Endodermal cell (in vitro differentiated cells): Measurements from ENCODE around the gene CDK4. TPM values are rescaled to one million over a fixed set of nuclear protein-coding genes. Genes with fewer than 3 reads are reported as not detected.

Experiments
- DNase-seq: peaks from one replicate; pipeline ENCODE4 v3.0.0-alpha.2; 2017
- H3K27ac ChIP-seq: 2 replicates; pipeline ENCODE4 v1.5.1; 2013; ENCODE audit warnings: mild to moderate bottlenecking, low read depth, low read length, moderate library complexity
- H3K27me3 ChIP-seq: 2 replicates; pipeline ENCODE4 v1.6.1; 2013; ENCODE audit warnings: mild to moderate bottlenecking, low read length, moderate library complexity; ENCODE audit not compliant: insufficient read depth, control insufficient read depth, poor library complexity, severe bottlenecking
- H3K36me3 ChIP-seq: 2 replicates; pipeline ENCODE4 v1.7.0; 2013; ENCODE audit warnings: mild to moderate bottlenecking, low read length, moderate library complexity; ENCODE audit not compliant: control insufficient read depth, insufficient read depth
- H3K4me1 ChIP-seq: one replicate; pipeline ENCODE4 v1.7.0; 2013; ENCODE audit warnings: low read length; ENCODE audit not compliant: control insufficient read depth, insufficient read depth
- H3K4me3 ChIP-seq: 2 replicates; pipeline ENCODE4 v1.5.1; 2013; ENCODE audit warnings: mild to moderate bottlenecking, low read length, moderate library complexity
- H3K9ac ChIP-seq: 2 replicates; pipeline ENCODE4 v1.6.1; 2013; ENCODE audit warnings: mild to moderate bottlenecking, low read length, moderate library complexity; ENCODE audit not compliant: poor library complexity, severe bottlenecking; ENCODE audit errors: extremely low read depth
- H3K9me3 ChIP-seq: 2 replicates; pipeline ENCODE4 v1.6.1; 2013; ENCODE audit warnings: mild to moderate bottlenecking, low read length, moderate library complexity; ENCODE audit not compliant: control insufficient read depth
- H3K27ac Mint-ChIP-seq: 2 replicates; pipeline ENCODE4 v1.8.0; 2020; ENCODE audit warnings: mixed read lengths
- H3K27me3 Mint-ChIP-seq: 2 replicates; pipeline ENCODE4 v1.8.0; 2021; ENCODE audit warnings: mild to moderate bottlenecking, mixed read lengths; ENCODE audit not compliant: insufficient read depth
- H3K36me3 Mint-ChIP-seq: 2 replicates; pipeline ENCODE4 v1.8.0; 2020; ENCODE audit warnings: low read depth, mixed read lengths
- H3K4me1 Mint-ChIP-seq: 2 replicates; pipeline ENCODE4 v1.8.0; 2020; ENCODE audit warnings: mixed read lengths
- H3K4me3 Mint-ChIP-seq: 2 replicates; pipeline ENCODE4 v1.8.0; 2020; ENCODE audit warnings: mild to moderate bottlenecking, moderate library complexity, mixed read lengths
- H3K9me3 Mint-ChIP-seq: 2 replicates; pipeline ENCODE4 v1.8.0; 2020; ENCODE audit warnings: mild to moderate bottlenecking, mixed read lengths
- CTCF ChIP-seq: fragments of 200-600 bp; sonication (generic); conservative IDR thresholded peaks from 2 replicates; pipeline ENCODE4 v1.5.0; 2021; ENCODE audit warnings: antibody characterized with exemption, mild to moderate bottlenecking
- whole genome bisulfite sequencing, 2 experiments: methylation state at CpG; one replicate each; pipeline versions ENCODE4 v1.1.5 to v1.1.7; 2013; ENCODE audit warnings: missing lambda C conversion rate in 2 of 2, mixed read lengths in 1 of 2; ENCODE audit not compliant: insufficient coverage in 1 of 2, insufficient read length in 1 of 2; 5-methylcytosine and 5-hydroxymethylcytosine counted together
- total RNA-seq, 2 donors: library from RNA; stranded (reverse); fragmentation: NEBNext Ultra II Directional in 1 of 2; extraction: Animal tissue kit (Norgen Biotek cat#: 25700) in 1 of 2; gene quantifications; 2 replicates in 1 of 2; 3 replicates in 1 of 2; pipeline ENCODE4 v1.2.1, GENCODE V29; 2021

Gene CDK4
- total RNA-seq, 2 donors from 2014 or later, result 144 to 186 TPM

DNA sequence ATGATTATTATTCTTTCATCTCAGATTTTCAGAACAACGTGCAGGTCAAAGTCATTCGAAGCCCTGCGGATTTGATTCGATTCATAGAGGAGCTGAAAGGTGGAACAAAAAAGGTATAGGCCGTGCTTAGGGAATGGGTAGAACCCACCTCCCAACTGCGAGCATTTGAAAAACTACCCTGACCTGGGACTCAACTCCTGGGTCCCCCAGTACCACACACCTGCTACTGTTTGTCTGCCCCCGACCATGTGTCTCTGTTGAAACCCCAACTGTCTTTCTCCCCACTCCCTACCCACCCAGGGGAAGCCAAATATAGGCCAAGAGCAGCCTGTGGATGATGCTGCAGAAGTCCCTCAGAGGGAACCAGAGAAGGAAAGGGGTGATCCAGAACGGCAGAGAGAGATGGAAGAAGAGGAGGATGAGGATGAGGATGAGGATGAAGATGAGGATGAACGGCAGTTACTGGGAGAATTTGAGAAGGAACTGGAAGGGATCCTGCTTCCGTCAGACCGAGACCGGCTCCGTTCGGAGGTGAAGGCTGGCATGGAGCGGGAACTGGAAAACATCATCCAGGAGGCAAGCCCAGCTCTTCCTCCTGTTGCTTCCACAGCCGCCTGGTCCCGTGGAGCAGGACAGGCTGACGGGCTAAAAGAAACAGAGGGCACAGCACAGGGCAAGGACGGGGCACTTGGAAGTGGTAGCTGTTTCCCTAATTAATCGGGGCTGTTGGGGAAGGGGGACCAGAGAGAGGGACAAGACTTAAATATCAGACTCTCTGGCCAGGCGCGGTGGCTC is 34.1 kb downstream of the CDK4 start:
- no peak overlapping the region for H3K27ac Mint-ChIP-seq
- WGBS, 2 experiments, result 94 to 97% methylated on average over 19 to 22 of the region's 22 CpGs
- H3K4me3 Mint-ChIP-seq, result no peak overlapping the region
- Histone ChIP-seq H3K9me3 (no peaks in the 10 kb centered on the region), H3K4me3 (no peak overlapping the region), H3K36me3 (peaks cover 27% of the 10 kb centered on the region), H3K27ac (no peak overlapping the region), H3K9ac (no peak overlapping the region), H3K27me3 (peaks cover 5% of the 10 kb centered on the region), H3K4me1 (no peaks in the 10 kb centered on the region)
- H3K9me3 Mint-ChIP-seq, result no peaks in the 10 kb centered on the region
- H3K36me3 Mint-ChIP-seq, result peaks cover 52% of the 10 kb centered on the region
- DNase-seq, result no peak
- TF ChIP-seq CTCF, result no peak
- H3K27me3 Mint-ChIP-seq, result peaks cover 5% of the 10 kb centered on the region
- no peaks in the 10 kb centered on the region for H3K4me1 Mint-ChIP-seq

GRCh38 chr12:57717131-57717530 is 35.0 kb downstream of the CDK4 start:
- Histone ChIP-seq H3K27ac (no peak overlapping the region), H3K9me3 (no peaks in the 10 kb centered on the region), H3K4me3 (no peak overlapping the region), H3K4me1 (no peaks in the 10 kb centered on the region), H3K9ac (no peak overlapping the region), H3K36me3 (peaks cover 27% of the 10 kb centered on the region), H3K27me3 (no peaks in the 10 kb centered on the region)
- no peak for TF ChIP-seq CTCF
- DNase-seq, result no peak
- Mint-ChIP-seq H3K9me3 (no peaks in the 10 kb centered on the region), H3K27me3 (no peaks in the 10 kb centered on the region), H3K4me1 (no peaks in the 10 kb centered on the region), H3K27ac (no peak overlapping the region), H3K36me3 (peaks cover 53% of the 10 kb centered on the region), H3K4me3 (no peak overlapping the region)
- WGBS, 2 experiments, result 90 to 93% methylated on average over 3 to 5 of the region's 5 CpGs

- H3K9me3 Mint-ChIP-seq, result peaks cover 2% of the 10 kb centered on the region
- no peaks in the 10 kb centered on the region for H3K27me3 ChIP-seq
- H3K36me3 Mint-ChIP-seq, result peaks cover 53% of the 10 kb centered on the region
- no peaks in the 10 kb centered on the region for H3K9me3 ChIP-seq
- H3K27ac Mint-ChIP-seq, result no peak overlapping the region
- no peaks in the 10 kb centered on the region for H3K4me1 ChIP-seq
- TF ChIP-seq CTCF, result no peak
- no peaks in the 10 kb centered on the region for H3K27me3 Mint-ChIP-seq
- H3K4me1 Mint-ChIP-seq, result no peaks in the 10 kb centered on the region
- no peak overlapping the region for H3K27ac ChIP-seq
- H3K4me3 ChIP-seq, result no peak overlapping the region
- no peak for DNase-seq
- WGBS, 2 experiments, result 91 to 100% methylated on average over 2 to 4 of the region's 4 CpGs
- H3K36me3 ChIP-seq, result peaks cover 27% of the 10 kb centered on the region
- no peak overlapping the region for H3K9ac ChIP-seq
- no peak overlapping the region for H3K4me3 Mint-ChIP-seq
These were observed 35.8 kb downstream of the CDK4 start for GRCh38 chr12:57716305-57716704.
